ENCODE results near the gene RIC3.

- TF ChIP-seq CTCF (IDR thresholded peaks at IDR 0.05 in 4 of 5, conservative IDR thresholded peaks at IDR 0.05 in 1 of 5) (no peak), POLR2A (IDR thresholded peaks at IDR 0.05) (no peak)
Observed at GRCh38 chr11:8105666-8106065, 63.2 kb downstream of the RIC3 start.

Data from gastrocnemius medialis (tissue), 4 donors.